GM12891 (cell line): ENCODE data around the gene KLHL6.

ENCODE experiments used
- POLR2A ChIP-seq: IDR thresholded peaks from 2 replicates; pipeline ENCODE4 v1.6.1; 2011; ENCODE audit warnings: low read depth, low read length, control low read depth
- POLR2AphosphoS5 ChIP-seq: IDR thresholded peaks from 2 replicates; pipeline ENCODE4 v1.6.1; 2011; ENCODE audit warnings: low read depth, low read length, control low read depth
- SPI1 ChIP-seq: IDR thresholded peaks from 2 replicates; pipeline ENCODE4 v1.6.1; 2011; ENCODE audit warnings: low read depth, low read length, control low read depth
- TAF1 ChIP-seq: IDR thresholded peaks from 2 replicates; pipeline ENCODE4 v1.6.1; 2011; ENCODE audit warnings: low read depth, low read length, control low read depth

- TF ChIP-seq POLR2A (no peak), POLR2AphosphoS5 (no peak), TAF1 (no peak), SPI1 (no peak)
Measured at GRCh38 chr3:183488343-183488742, 67.2 kb downstream of the KLHL6 start.
